KMS-11 (cell line): ENCODE measurements around the gene KEAP1.
A peak's percentile ranks its signal among the peaks of the same experiment; 100 is the strongest.
"Not testable (repeated sequence)": the region's sequence is repeated elsewhere in the genome, so short reads cannot be mapped to it uniquely, and the experiment has no call there.

ENCODE experiments used
- H2AFZ ChIP-seq: fragments of 200-600 bp; sonication (generic); 2 replicates; pipeline ENCODE4 v1.6.1; 2016; ENCODE audit warnings: antibody characterized with exemption, mixed run types, low read depth
- H3K27ac ChIP-seq: fragments of 200-600 bp; sonication (generic); 2 replicates; pipeline ENCODE4 v1.6.1; 2016; ENCODE audit warnings: mild to moderate bottlenecking, mixed run types
- H3K27me3 ChIP-seq: fragments of 200-600 bp; sonication (generic); 2 replicates; pipeline ENCODE4 v1.6.1; 2017; ENCODE audit warnings: mild to moderate bottlenecking, low read depth, mixed run types, moderate library complexity; ENCODE audit not compliant: insufficient read depth
- H3K36me3 ChIP-seq: fragments of 200-600 bp; sonication (generic); 2 replicates; pipeline ENCODE4 v1.6.1; 2017; ENCODE audit warnings: mild to moderate bottlenecking, mixed run types; ENCODE audit not compliant: insufficient read depth
- H3K4me1 ChIP-seq: fragments of 200-600 bp; sonication (generic); 2 replicates; pipeline ENCODE4 v1.6.1; 2016; ENCODE audit warnings: mild to moderate bottlenecking, low read depth, mixed run types; ENCODE audit not compliant: poor library complexity, severe bottlenecking
- H3K4me2 ChIP-seq: fragments of 200-600 bp; sonication (generic); 2 replicates; pipeline ENCODE4 v1.7.0; 2016; ENCODE audit warnings: mild to moderate bottlenecking, mixed run types
- H3K4me3 ChIP-seq: fragments of 200-600 bp; sonication (generic); IDR thresholded peaks from 2 replicates; pipeline ENCODE4 v1.6.1; 2017; ENCODE audit warnings: low read depth, low read length, mixed read lengths; ENCODE audit not compliant: insufficient read depth
- H3K79me2 ChIP-seq: fragments of 200-600 bp; sonication (generic); 2 replicates; pipeline ENCODE4 v1.6.1; 2016; ENCODE audit warnings: low read depth, mixed run types; ENCODE audit not compliant: insufficient read depth
- H3K9ac ChIP-seq: fragments of 200-600 bp; sonication (generic); 2 replicates; pipeline ENCODE4 v1.6.1; 2016; ENCODE audit warnings: mild to moderate bottlenecking, mixed run types
- H4K20me1 ChIP-seq: fragments of 200-600 bp; sonication (generic); 2 replicates; pipeline ENCODE4 v1.6.1; 2016; ENCODE audit warnings: mild to moderate bottlenecking, mixed run types; ENCODE audit not compliant: insufficient read depth
- TF ChIP-seq, protein P1 (sequence below): fragments of 200-600 bp; sonication (generic); conservative IDR thresholded peaks from 2 replicates; pipeline ENCODE4 v1.6.1; 2017; ENCODE audit warnings: low read depth, mild to moderate bottlenecking, antibody characterized with exemption, low read length, moderate library complexity, mixed read lengths

The KEAP1 gene

DNA sequence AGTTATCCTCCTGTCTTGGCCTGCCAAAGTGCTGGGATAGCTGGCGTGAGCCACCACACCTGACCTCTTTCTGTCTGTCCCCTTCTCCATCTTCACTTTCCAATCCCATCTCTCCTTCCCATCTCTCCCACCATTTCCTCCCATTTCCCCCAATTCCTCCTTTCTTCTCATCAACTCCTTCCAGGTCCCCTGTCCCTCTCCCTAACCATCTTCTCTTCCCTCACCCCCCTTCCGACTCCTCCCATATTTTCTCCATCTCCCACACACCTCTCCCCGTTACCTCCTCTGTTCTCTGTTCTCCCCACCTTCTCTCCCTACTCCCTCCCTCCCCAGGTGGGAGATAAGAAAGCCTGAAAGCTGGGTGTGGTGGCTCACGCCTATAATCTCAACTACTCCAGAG is 40.6 kb downstream of the KEAP1 start:
- peaks cover 6% of the 10 kb centered on the region for H3K4me1 ChIP-seq
- TF ChIP-seq, protein P1, sequence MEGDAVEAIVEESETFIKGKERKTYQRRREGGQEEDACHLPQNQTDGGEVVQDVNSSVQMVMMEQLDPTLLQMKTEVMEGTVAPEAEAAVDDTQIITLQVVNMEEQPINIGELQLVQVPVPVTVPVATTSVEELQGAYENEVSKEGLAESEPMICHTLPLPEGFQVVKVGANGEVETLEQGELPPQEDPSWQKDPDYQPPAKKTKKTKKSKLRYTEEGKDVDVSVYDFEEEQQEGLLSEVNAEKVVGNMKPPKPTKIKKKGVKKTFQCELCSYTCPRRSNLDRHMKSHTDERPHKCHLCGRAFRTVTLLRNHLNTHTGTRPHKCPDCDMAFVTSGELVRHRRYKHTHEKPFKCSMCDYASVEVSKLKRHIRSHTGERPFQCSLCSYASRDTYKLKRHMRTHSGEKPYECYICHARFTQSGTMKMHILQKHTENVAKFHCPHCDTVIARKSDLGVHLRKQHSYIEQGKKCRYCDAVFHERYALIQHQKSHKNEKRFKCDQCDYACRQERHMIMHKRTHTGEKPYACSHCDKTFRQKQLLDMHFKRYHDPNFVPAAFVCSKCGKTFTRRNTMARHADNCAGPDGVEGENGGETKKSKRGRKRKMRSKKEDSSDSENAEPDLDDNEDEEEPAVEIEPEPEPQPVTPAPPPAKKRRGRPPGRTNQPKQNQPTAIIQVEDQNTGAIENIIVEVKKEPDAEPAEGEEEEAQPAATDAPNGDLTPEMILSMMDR, result no peak
- no peak overlapping the region for H3K9ac ChIP-seq
- H2AFZ ChIP-seq, result no peak overlapping the region
- no peak overlapping the region for H3K4me2 ChIP-seq
- H3K4me3 ChIP-seq, result no peak overlapping the region
- no peaks in the 10 kb centered on the region for H3K79me2 ChIP-seq
- H3K27ac ChIP-seq, result no peak overlapping the region
- H3K36me3 ChIP-seq, result no peaks in the 10 kb centered on the region
- no peaks in the 10 kb centered on the region for H3K27me3 ChIP-seq
- H4K20me1 ChIP-seq, result no peaks in the 10 kb centered on the region

DNA sequence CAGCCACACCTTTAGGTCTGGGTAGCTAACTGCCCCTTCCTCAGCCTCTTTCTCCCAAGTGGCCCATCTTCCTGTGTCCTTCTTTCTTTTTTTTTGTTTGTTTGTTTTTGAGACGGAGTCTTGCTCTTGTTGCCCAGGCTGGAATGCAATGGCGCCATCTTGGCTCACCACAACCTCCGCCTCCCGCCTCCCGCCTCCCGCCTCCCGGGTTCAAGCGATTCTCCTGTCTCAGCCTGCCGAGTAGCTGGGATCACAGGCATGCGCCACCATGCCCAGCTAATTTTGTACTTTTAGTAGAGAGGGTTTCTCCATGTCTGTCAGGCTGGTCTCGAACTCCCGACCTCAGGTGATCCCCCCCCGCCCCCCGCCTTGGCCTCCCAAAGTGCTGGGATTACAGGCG is 41.1 kb downstream of the KEAP1 start:
- not testable (repeated sequence) for H4K20me1 ChIP-seq, H3K27me3 ChIP-seq, H3K4me1 ChIP-seq, H2AFZ ChIP-seq, H3K79me2 ChIP-seq, H3K36me3 ChIP-seq, H3K4me3 ChIP-seq, H3K27ac ChIP-seq, H3K9ac ChIP-seq
- H3K4me2 ChIP-seq, result peak overlapping the region; percentile 26; the same call in 1 of the 2 replicates

GRCh38 chr19:10461047-10461949 is 41.9 kb downstream of the KEAP1 start:
- Histone ChIP-seq H3K79me2 (no peaks in the 10 kb centered on the region), H3K4me1 (peaks cover 6% of the 10 kb centered on the region), H3K9ac (no peak overlapping the region; the same call in 1 of the 2 replicates), H3K4me3 (no peak overlapping the region), H3K27ac (no peak overlapping the region), H4K20me1 (no peaks in the 10 kb centered on the region), H3K27me3 (no peaks in the 10 kb centered on the region), H3K4me2 (peak overlapping the region; percentile 26; the same call in 1 of the 2 replicates), H3K36me3 (no peaks in the 10 kb centered on the region), H2AFZ (no peak overlapping the region; the same call in 1 of the 2 replicates)
- TF ChIP-seq, protein P1, result no peak

GRCh38 chr19:10460714-10461046 is 42.5 kb downstream of the KEAP1 start:
- no peak overlapping the region for H2AFZ ChIP-seq
- no peak overlapping the region for H3K4me2 ChIP-seq
- H3K27me3 ChIP-seq, result no peaks in the 10 kb centered on the region
- no peak overlapping the region for H3K9ac ChIP-seq
- H3K36me3 ChIP-seq, result no peaks in the 10 kb centered on the region
- TF ChIP-seq, protein P1, result no peak
- peaks cover 6% of the 10 kb centered on the region for H3K4me1 ChIP-seq
- H3K79me2 ChIP-seq, result no peaks in the 10 kb centered on the region
- H3K27ac ChIP-seq, result no peak overlapping the region
- no peaks in the 10 kb centered on the region for H4K20me1 ChIP-seq
- H3K4me3 ChIP-seq, result no peak overlapping the region

DNA sequence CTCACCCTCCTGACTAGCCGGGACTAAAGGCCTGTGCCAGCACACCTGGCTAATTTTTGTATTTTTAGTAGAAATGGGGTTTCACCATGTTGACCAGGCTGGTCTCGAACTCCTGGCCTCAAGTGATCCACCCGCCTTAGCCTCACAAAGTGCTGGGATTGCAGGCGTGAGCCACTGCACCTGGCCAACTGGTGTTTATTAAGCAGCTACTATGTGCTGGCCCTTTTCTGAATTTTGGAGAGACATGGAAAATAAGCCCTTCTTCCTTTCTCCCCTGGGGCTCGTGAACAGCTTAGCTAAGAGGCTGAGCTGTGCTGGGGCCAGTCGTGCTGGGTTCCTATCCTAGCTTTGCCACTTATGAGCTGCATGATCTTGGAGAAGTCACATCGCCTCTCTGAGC is 44.4 kb downstream of the KEAP1 start:
- H3K4me2 ChIP-seq, result not testable (repeated sequence)

More for the DNA sequence above, 44.4 kb downstream of the KEAP1 start:
- not testable (repeated sequence) for H3K36me3 ChIP-seq, H3K4me3 ChIP-seq, H2AFZ ChIP-seq, H3K9ac ChIP-seq, H3K27ac ChIP-seq, H3K27me3 ChIP-seq, H3K79me2 ChIP-seq, H4K20me1 ChIP-seq, H3K4me1 ChIP-seq
